HUES6 (cell line): Measurements from ENCODE around the gene STARD8.

ENCODE experiments used
- H3K27ac ChIP-seq: 2 replicates; pipeline ENCODE4 v1.7.0; 2013; ENCODE audit warnings: low read depth, mild to moderate bottlenecking, low read length, inconsistent platforms
- H3K27me3 ChIP-seq: 2 replicates; pipeline ENCODE4 v1.6.1; 2013; ENCODE audit warnings: low read length; ENCODE audit not compliant: control insufficient read depth, insufficient read depth
- H3K36me3 ChIP-seq: 2 replicates; pipeline ENCODE4 v1.6.1; 2013; ENCODE audit warnings: low read length; ENCODE audit not compliant: control insufficient read depth, insufficient read depth
- H3K4me1 ChIP-seq: 2 replicates; pipeline ENCODE4 v1.6.1; 2013; ENCODE audit warnings: low read length; ENCODE audit not compliant: control insufficient read depth, insufficient read depth
- H3K4me3 ChIP-seq: 2 replicates; pipeline ENCODE4 v1.5.1; 2013; ENCODE audit warnings: low read depth, low read length
- H3K9ac ChIP-seq: one replicate; pipeline ENCODE4 v1.6.1; 2013; ENCODE audit warnings: mild to moderate bottlenecking, low read length
- H3K9me3 ChIP-seq: 2 replicates; pipeline ENCODE4 v1.6.1; 2013; ENCODE audit warnings: low read depth, low read length; ENCODE audit not compliant: control insufficient read depth, insufficient read depth

The STARD8 gene

DNA sequence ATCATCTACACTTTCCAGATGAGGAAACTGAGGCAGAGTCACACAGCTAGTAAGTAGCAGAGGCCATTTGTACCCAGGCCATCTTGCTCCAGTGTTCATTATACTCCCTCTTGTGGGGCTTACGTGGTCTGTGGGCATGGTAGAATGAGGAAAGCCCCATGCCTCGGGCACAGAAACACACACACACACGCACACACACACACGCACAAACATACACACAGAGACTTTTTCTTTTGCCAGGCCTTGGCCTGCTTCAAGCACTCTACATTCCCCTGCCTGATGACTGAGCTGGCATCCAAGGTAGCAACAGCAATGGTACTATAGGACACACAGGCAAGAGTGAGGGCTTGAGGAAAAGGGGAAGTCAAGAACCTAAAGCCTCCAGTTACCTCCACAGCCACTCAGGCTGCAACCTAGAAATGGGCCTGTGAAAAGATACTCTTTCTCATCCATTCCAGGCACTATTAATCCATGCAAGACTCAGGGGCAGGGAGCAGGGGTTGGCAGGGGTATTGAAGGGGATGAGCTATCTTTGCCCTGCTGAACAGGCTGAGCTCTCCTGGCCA is 43.6 kb downstream of the STARD8 start:
- Histone ChIP-seq H3K4me1 (peaks cover 36% of the 10 kb centered on the region), H3K9me3 (no peaks in the 10 kb centered on the region; the same call in 1 of the 2 replicates), H3K27ac (no peak overlapping the region), H3K4me3 (no peak overlapping the region), H3K36me3 (no peaks in the 10 kb centered on the region), H3K27me3 (peaks cover 28% of the 10 kb centered on the region), H3K9ac (no peak overlapping the region)

DNA sequence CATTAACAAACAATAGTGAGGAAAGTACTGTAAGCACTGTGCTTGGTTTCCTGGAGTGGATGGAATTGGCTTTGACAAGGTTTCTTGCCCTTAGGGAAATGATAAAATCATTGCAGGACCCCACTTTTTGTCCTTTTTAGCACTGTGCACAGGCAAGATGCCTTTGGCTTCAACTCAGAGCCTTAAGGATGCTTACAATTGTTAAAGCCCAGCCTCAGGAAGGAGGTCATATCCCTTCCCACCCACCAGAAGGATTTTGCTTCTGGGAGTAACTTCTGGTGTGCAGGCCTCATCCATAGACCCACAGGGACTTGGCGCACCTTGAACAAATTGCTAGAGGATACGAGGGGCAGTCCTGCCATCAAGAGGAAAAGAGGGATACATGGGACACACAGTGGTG is 44.5 kb downstream of the STARD8 start:
- H3K27ac ChIP-seq = no peak overlapping the region
- H3K36me3 ChIP-seq = no peaks in the 10 kb centered on the region
- no peaks in the 10 kb centered on the region; the same call in 1 of the 2 replicates for H3K9me3 ChIP-seq
- H3K27me3 ChIP-seq = peaks cover 24% of the 10 kb centered on the region
- H3K4me3 ChIP-seq = no peak overlapping the region
- no peak overlapping the region for H3K9ac ChIP-seq
- peaks cover 41% of the 10 kb centered on the region for H3K4me1 ChIP-seq

- no peak overlapping the region for H3K27ac ChIP-seq
Observed at GRCh38 chrX:68692651-68693050, 45.2 kb downstream of the STARD8 start.

DNA sequence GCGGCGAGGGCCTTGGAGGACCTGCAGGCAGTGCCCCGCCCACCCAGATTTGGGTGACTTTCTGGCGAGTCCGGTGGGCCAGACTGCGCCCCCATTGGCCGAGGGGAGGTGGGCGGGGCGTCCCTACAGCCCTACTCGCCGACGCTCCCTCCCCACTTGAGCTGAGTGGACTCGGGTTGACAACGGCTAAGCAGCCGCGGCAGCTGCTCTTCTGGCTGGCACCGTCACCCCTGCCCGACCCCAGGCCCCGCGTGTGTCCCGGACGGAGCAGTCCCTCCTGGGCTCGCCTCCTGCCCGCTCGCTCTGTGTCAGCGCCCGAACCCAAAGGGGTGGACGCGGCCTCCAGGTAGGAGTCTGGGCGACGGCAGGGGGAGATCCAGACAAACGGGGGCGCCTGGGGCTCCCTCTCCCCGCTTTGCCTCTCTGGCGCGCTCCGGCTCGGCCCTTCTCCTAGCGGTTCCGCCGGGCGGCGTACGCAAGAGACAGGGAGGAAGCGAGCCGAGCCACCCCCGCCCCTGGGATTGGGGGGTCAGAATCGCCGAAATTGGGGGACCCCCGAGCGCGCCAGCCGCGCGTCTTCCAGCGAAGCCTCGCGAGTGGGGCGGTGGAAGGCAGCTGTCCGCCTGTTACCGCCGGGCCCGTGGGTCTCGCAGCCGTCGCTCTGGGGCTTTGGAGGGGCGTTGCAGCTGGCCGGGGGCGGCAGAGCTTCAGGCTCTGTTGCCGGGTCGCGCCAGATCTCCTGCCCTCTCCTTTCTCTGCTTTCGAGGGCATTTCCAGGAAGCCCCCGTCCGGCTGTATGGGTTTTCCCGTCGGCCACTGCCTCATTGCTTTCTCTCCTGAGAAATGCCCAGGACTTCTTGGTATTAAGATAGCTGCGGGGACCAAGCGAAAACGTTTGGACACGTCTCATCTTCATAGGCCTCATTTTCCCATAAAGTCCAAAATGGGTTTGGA is 46.3 kb downstream of the STARD8 start:
- Histone ChIP-seq H3K36me3 (no peaks in the 10 kb centered on the region), H3K27me3 (peaks cover 17% of the 10 kb centered on the region), H3K4me3 (peak overlapping the region; percentile 70), H3K4me1 (peaks cover 48% of the 10 kb centered on the region), H3K27ac (no peak overlapping the region; the same call in 1 of the 2 replicates), H3K9ac (peak overlapping the region; percentile 63), H3K9me3 (peaks cover 7% of the 10 kb centered on the region; the same call in 1 of the 2 replicates)

More at GRCh38 chrX:68692651-68693050, 45.2 kb downstream of the STARD8 start:
- Histone ChIP-seq H3K4me1 (peaks cover 41% of the 10 kb centered on the region), H3K9ac (no peak overlapping the region), H3K9me3 (no peaks in the 10 kb centered on the region; the same call in 1 of the 2 replicates), H3K27me3 (peaks cover 17% of the 10 kb centered on the region), H3K36me3 (no peaks in the 10 kb centered on the region), H3K4me3 (no peak overlapping the region)

- H3K4me1 ChIP-seq = peaks cover 54% of the 10 kb centered on the region
- no peak overlapping the region for H3K27ac ChIP-seq
- peak overlapping the region; percentile 70 for H3K4me3 ChIP-seq
- peaks cover 17% of the 10 kb centered on the region for H3K27me3 ChIP-seq
- peaks cover 9% of the 10 kb centered on the region; the same call in 1 of the 2 replicates for H3K9me3 ChIP-seq
- H3K9ac ChIP-seq = peak overlapping the region; percentile 63
- H3K36me3 ChIP-seq = no peaks in the 10 kb centered on the region
Observed at GRCh38 chrX:68694435-68695205, 47.2 kb downstream of the STARD8 start.

GRCh38 chrX:68695206-68695845 is 47.9 kb downstream of the STARD8 start:
- H3K9me3 ChIP-seq = peaks cover 9% of the 10 kb centered on the region; the same call in 1 of the 2 replicates
- H3K4me3 ChIP-seq = peak overlapping the region; percentile 70; the same call in 1 of the 2 replicates
- H3K36me3 ChIP-seq = no peaks in the 10 kb centered on the region
- no peak overlapping the region for H3K9ac ChIP-seq
- no peak overlapping the region for H3K27ac ChIP-seq
- peaks cover 58% of the 10 kb centered on the region for H3K4me1 ChIP-seq
- peaks cover 17% of the 10 kb centered on the region for H3K27me3 ChIP-seq

DNA sequence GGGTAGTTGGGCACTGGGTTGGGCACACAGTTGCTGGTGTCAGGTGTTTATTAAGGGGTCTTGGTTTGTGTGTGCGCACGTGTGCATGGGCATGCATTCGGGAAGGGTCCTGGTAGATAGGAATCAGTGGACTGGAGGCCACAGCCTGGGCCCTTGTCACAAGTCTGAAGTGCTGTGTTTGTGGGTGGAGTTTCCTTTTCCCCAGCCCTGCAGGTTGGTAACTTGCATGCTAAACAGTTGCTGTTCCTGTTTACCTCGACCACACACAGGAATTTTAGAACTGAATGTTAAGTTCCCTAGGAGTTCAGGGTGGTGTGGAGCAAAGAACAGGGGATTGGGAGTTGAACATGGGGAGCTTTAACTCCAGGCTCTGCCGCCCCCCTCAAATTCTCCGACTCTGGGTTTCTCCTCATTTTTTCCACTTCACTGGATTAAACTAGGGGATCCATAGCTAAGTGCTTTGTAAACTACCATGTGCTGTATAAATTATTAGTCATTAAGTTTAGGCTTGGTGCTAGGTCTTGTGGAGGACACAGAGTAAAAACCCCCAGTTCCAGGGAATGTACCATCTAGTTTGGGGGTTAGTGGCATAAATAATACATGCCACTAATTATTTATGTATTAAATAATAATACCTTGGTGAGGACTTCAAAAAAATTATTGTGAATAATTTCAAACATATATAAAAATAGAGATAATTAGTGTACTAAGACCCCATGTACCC is 49.0 kb downstream of the STARD8 start:
- no peak overlapping the region for H3K4me3 ChIP-seq
- peaks cover 17% of the 10 kb centered on the region for H3K27me3 ChIP-seq

DNA sequence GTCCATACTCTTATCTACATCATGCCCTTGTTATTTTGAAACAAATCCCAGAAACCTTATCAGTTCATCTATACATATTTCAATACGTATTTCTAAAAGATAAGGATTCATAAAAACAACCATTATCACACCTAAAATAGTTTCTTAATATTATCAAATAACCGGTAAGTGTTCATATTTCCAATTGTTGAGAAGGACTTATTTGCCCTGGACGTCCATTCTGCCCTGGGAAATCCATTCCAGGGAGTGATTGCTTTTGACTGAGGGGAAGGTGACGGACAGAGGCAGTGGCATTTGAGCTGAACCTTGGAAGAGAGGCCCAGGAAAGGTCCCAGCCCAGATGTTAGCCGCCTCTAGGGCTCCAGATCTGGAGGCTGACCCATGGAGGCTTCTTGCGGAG is 49.6 kb downstream of the STARD8 start:
- peaks cover 60% of the 10 kb centered on the region for H3K4me1 ChIP-seq
- no peaks in the 10 kb centered on the region for H3K36me3 ChIP-seq
- H3K27me3 ChIP-seq = peaks cover 15% of the 10 kb centered on the region
- H3K9ac ChIP-seq = no peak overlapping the region
- no peak overlapping the region for H3K27ac ChIP-seq
- H3K9me3 ChIP-seq = peaks cover 9% of the 10 kb centered on the region; the same call in 1 of the 2 replicates
- no peak overlapping the region for H3K4me3 ChIP-seq

More for the DNA sequence above, 49.0 kb downstream of the STARD8 start:
- Histone ChIP-seq H3K9me3 (peaks cover 9% of the 10 kb centered on the region; the same call in 1 of the 2 replicates), H3K27ac (no peak overlapping the region), H3K9ac (no peak overlapping the region), H3K4me1 (peaks cover 60% of the 10 kb centered on the region), H3K36me3 (no peaks in the 10 kb centered on the region)

- H3K9ac ChIP-seq = no peak overlapping the region
- no peak overlapping the region for H3K27ac ChIP-seq
- H3K27me3 ChIP-seq = peaks cover 10% of the 10 kb centered on the region
- peaks cover 9% of the 10 kb centered on the region; the same call in 1 of the 2 replicates for H3K9me3 ChIP-seq
- no peak overlapping the region for H3K4me3 ChIP-seq
- no peaks in the 10 kb centered on the region for H3K36me3 ChIP-seq
- H3K4me1 ChIP-seq = peaks cover 57% of the 10 kb centered on the region
Observed at GRCh38 chrX:68697465-68698125, 50.1 kb downstream of the STARD8 start.
